T-helper 2 cell treated with Interferon-gamma antibody and Interleukin-4, amounts not matched to agents 5 μg/mL and 100 μg/mL, for 36 hours (primary cell): Measurements from ENCODE around the gene MAN2B1.
A peak's percentile ranks its signal among the peaks of the same experiment; 100 is the strongest.
"Not testable (repeated sequence)": the region's sequence is repeated elsewhere in the genome, so short reads cannot be mapped to it uniquely, and the experiment has no call there.

Source experiments
- DNase-seq: peaks from one replicate; pipeline ENCODE4 v3.0.0; 2021; ENCODE audit warnings: low spot score
- H3K27ac Mint-ChIP-seq: one replicate; pipeline ENCODE4 v1.8.0; 2021; ENCODE audit warnings: mild to moderate bottlenecking, mixed read lengths
- H3K27me3 Mint-ChIP-seq: one replicate; pipeline ENCODE4 v1.8.0; 2021; ENCODE audit warnings: low read depth, mixed read lengths
- H3K36me3 Mint-ChIP-seq: one replicate; pipeline ENCODE4 v1.8.0; 2021; ENCODE audit warnings: low read depth, mixed read lengths
- H3K4me1 Mint-ChIP-seq: one replicate; pipeline ENCODE4 v1.8.0; 2021; ENCODE audit warnings: low read depth, mixed read lengths
- H3K4me3 Mint-ChIP-seq: one replicate; pipeline ENCODE4 v1.8.0; 2022; ENCODE audit warnings: mild to moderate bottlenecking, moderate library complexity, mixed read lengths
- H3K9me3 Mint-ChIP-seq: one replicate; pipeline ENCODE4 v1.8.0; 2021; ENCODE audit warnings: mixed read lengths

MAN2B1 gene

GRCh38 chr19:12660980-12661379, 5.6 kb downstream of the MAN2B1 start:
- Mint-ChIP-seq H3K36me3 (peaks cover 53% of the 10 kb centered on the region), H3K27ac (no peak overlapping the region)

GRCh38 chr19:12657966-12658365, 8.6 kb downstream of the MAN2B1 start:
- DNase-seq, result no peak
- Mint-ChIP-seq H3K36me3 (peaks cover 44% of the 10 kb centered on the region), H3K4me3 (no peak overlapping the region), H3K27me3 (no peaks in the 10 kb centered on the region), H3K9me3 (no peaks in the 10 kb centered on the region), H3K27ac (no peak overlapping the region), H3K4me1 (no peaks in the 10 kb centered on the region)

More at GRCh38 chr19:12660980-12661379, 5.6 kb downstream of the MAN2B1 start:
- H3K9me3 Mint-ChIP-seq, result no peaks in the 10 kb centered on the region
- H3K4me3 Mint-ChIP-seq, result no peak overlapping the region
- no peaks in the 10 kb centered on the region for H3K27me3 Mint-ChIP-seq
- DNase-seq, result no peak
- peaks cover 18% of the 10 kb centered on the region for H3K4me1 Mint-ChIP-seq

GRCh38 chr19:12656899-12657571, 9.5 kb downstream of the MAN2B1 start:
- H3K9me3 Mint-ChIP-seq, result no peaks in the 10 kb centered on the region
- no peaks in the 10 kb centered on the region for H3K27me3 Mint-ChIP-seq
- H3K27ac Mint-ChIP-seq, result no peak overlapping the region
- no peak for DNase-seq
- no peaks in the 10 kb centered on the region for H3K4me1 Mint-ChIP-seq
- H3K36me3 Mint-ChIP-seq, result peaks cover 44% of the 10 kb centered on the region
- H3K4me3 Mint-ChIP-seq, result no peak overlapping the region

- H3K4me3 Mint-ChIP-seq, result no peak overlapping the region
Observed at GRCh38 chr19:12655546-12655945, 11.0 kb downstream of the MAN2B1 start.

GRCh38 chr19:12652219-12652618, 14.3 kb downstream of the MAN2B1 start:
- H3K27ac Mint-ChIP-seq, result no peak overlapping the region
- no peaks in the 10 kb centered on the region for H3K4me1 Mint-ChIP-seq
- H3K4me3 Mint-ChIP-seq, result no peak overlapping the region
- H3K9me3 Mint-ChIP-seq, result no peaks in the 10 kb centered on the region
- H3K36me3 Mint-ChIP-seq, result peaks cover 40% of the 10 kb centered on the region
- H3K27me3 Mint-ChIP-seq, result no peaks in the 10 kb centered on the region
- no peak for DNase-seq

More at GRCh38 chr19:12655546-12655945, 11.0 kb downstream of the MAN2B1 start:
- peaks cover 46% of the 10 kb centered on the region for H3K36me3 Mint-ChIP-seq
- H3K4me1 Mint-ChIP-seq, result no peaks in the 10 kb centered on the region
- H3K27me3 Mint-ChIP-seq, result no peaks in the 10 kb centered on the region
- no peaks in the 10 kb centered on the region for H3K9me3 Mint-ChIP-seq
- no peak overlapping the region for H3K27ac Mint-ChIP-seq
- DNase-seq, result no peak

GRCh38 chr19:12649941-12650340, 16.6 kb downstream of the MAN2B1 start:
- Mint-ChIP-seq H3K9me3 (no peaks in the 10 kb centered on the region), H3K27ac (no peak overlapping the region), H3K4me1 (no peaks in the 10 kb centered on the region)

GRCh38 chr19:12648088-12648487, 18.5 kb downstream of the MAN2B1 start:
- DNase-seq, result no peak
- Mint-ChIP-seq H3K36me3 (peaks cover 25% of the 10 kb centered on the region), H3K27me3 (no peaks in the 10 kb centered on the region), H3K9me3 (no peaks in the 10 kb centered on the region), H3K27ac (no peak overlapping the region), H3K4me1 (no peaks in the 10 kb centered on the region), H3K4me3 (no peak overlapping the region)

More at GRCh38 chr19:12649941-12650340, 16.6 kb downstream of the MAN2B1 start:
- Mint-ChIP-seq H3K4me3 (no peak overlapping the region), H3K27me3 (no peaks in the 10 kb centered on the region), H3K36me3 (peaks cover 18% of the 10 kb centered on the region)
- no peak for DNase-seq

- H3K4me3 Mint-ChIP-seq, result no peak overlapping the region
- peak overlapping the region; percentile 36 for H3K27ac Mint-ChIP-seq
- no peaks in the 10 kb centered on the region for H3K9me3 Mint-ChIP-seq
- no peaks in the 10 kb centered on the region for H3K27me3 Mint-ChIP-seq
- no peak for DNase-seq
- no peaks in the 10 kb centered on the region for H3K4me1 Mint-ChIP-seq
- peaks cover 25% of the 10 kb centered on the region for H3K36me3 Mint-ChIP-seq
Observed at GRCh38 chr19:12647490-12648071, 19.0 kb downstream of the MAN2B1 start.

- Mint-ChIP-seq H3K9me3 (no peaks in the 10 kb centered on the region), H3K36me3 (peaks cover 25% of the 10 kb centered on the region), H3K4me1 (no peaks in the 10 kb centered on the region), H3K27me3 (no peaks in the 10 kb centered on the region), H3K27ac (no peak overlapping the region), H3K4me3 (no peak overlapping the region)
- DNase-seq, result no peak
Observed at GRCh38 chr19:12647047-12647446, 19.5 kb downstream of the MAN2B1 start.

GRCh38 chr19:12646551-12646950, 20.0 kb downstream of the MAN2B1 start:
- H3K9me3 Mint-ChIP-seq, result no peaks in the 10 kb centered on the region
- H3K36me3 Mint-ChIP-seq, result peaks cover 21% of the 10 kb centered on the region
- no peak overlapping the region for H3K4me3 Mint-ChIP-seq
- DNase-seq, result no peak
- no peaks in the 10 kb centered on the region for H3K27me3 Mint-ChIP-seq
- H3K27ac Mint-ChIP-seq, result no peak overlapping the region
- no peaks in the 10 kb centered on the region for H3K4me1 Mint-ChIP-seq

GRCh38 chr19:12643716-12644115, 22.8 kb downstream of the MAN2B1 start:
- not testable (repeated sequence) for H3K4me1 Mint-ChIP-seq, H3K27ac Mint-ChIP-seq, H3K27me3 Mint-ChIP-seq, DNase-seq, H3K9me3 Mint-ChIP-seq, H3K4me3 Mint-ChIP-seq
- H3K36me3 Mint-ChIP-seq, result peaks cover 10% of the 10 kb centered on the region

- H3K4me1 Mint-ChIP-seq, result peaks cover 8% of the 10 kb centered on the region
- no peak overlapping the region for H3K27ac Mint-ChIP-seq
- H3K27me3 Mint-ChIP-seq, result no peaks in the 10 kb centered on the region
- peaks cover 7% of the 10 kb centered on the region for H3K36me3 Mint-ChIP-seq
- no peak overlapping the region for H3K4me3 Mint-ChIP-seq
- no peak for DNase-seq
- H3K9me3 Mint-ChIP-seq, result no peaks in the 10 kb centered on the region
Observed at GRCh38 chr19:12642506-12642905, 24.0 kb downstream of the MAN2B1 start.

GRCh38 chr19:12641456-12641855, 25.1 kb downstream of the MAN2B1 start:
- peaks cover 10% of the 10 kb centered on the region for H3K36me3 Mint-ChIP-seq
- no peaks in the 10 kb centered on the region for H3K9me3 Mint-ChIP-seq
- H3K4me3 Mint-ChIP-seq, result no peak overlapping the region
- no peak overlapping the region for H3K27ac Mint-ChIP-seq
- DNase-seq, result no peak
- H3K4me1 Mint-ChIP-seq, result peaks cover 8% of the 10 kb centered on the region
- no peaks in the 10 kb centered on the region for H3K27me3 Mint-ChIP-seq

GRCh38 chr19:12639901-12640613, 26.5 kb downstream of the MAN2B1 start:
- Mint-ChIP-seq H3K4me1 (peaks cover 8% of the 10 kb centered on the region), H3K9me3 (no peaks in the 10 kb centered on the region), H3K4me3 (peak overlapping the region; percentile 63), H3K27ac (peak overlapping the region; percentile 60), H3K27me3 (no peaks in the 10 kb centered on the region), H3K36me3 (peaks cover 13% of the 10 kb centered on the region)
- DNase-seq, result peak; percentile 85
